ENCODE data around the gene URI1. TPM values are rescaled to one million over a fixed set of nuclear protein-coding genes. Genes with fewer than 3 reads are reported as not detected.

Gene URI1
- polyA plus RNA-seq, 1 donor (not counting 4 experiments of a cell fraction or from before 2014, with no cell fraction given): 98.6 TPM

GRCh38 chr19:30052122-30053075 lies 110.4 kb downstream of the URI1 start:
- H3K9me1 ChIP-seq (ENCODE audit: control insufficient read depth, extremely low read depth, insufficient read depth, low read length): no peaks in the 10 kb centered on the region
- H4K20me1 ChIP-seq (ENCODE audit: control insufficient read depth, extremely low read depth, insufficient read depth, low read length): no peaks in the 10 kb centered on the region
- no peaks in the 10 kb centered on the region for H3K27me3 ChIP-seq (ENCODE audit: control insufficient read depth, extremely low read depth, insufficient read depth, low read length)
- dilution Hi-C loops (cut with MboI; ENCODE audit: extremely low pct_ligation_motif_present, low sequenced_read_pairs): no loop called here
- no peak overlapping the region for H3K9ac ChIP-seq (ENCODE audit: control insufficient read depth, extremely low read depth, insufficient read depth, low read length)
- H3K4me3 ChIP-seq (ENCODE audit: control insufficient read depth in 2 of 3, extremely low read depth in 1 of 3, insufficient read depth in 2 of 3, low read depth in 1 of 3, low read length in 3 of 3): no peak overlapping the region
- no peak for TF ChIP-seq EZH2 (IDR thresholded peaks at IDR 0.05; ENCODE audit: low read length)
- no peak for TF ChIP-seq CTCF (optimal IDR thresholded peaks at IDR 0.05 in 1 of 3, IDR thresholded peaks at IDR 0.05 in 1 of 3, conservative IDR thresholded peaks at IDR 0.05 in 1 of 3; ENCODE audit: extremely low read depth in 1 of 3, insufficient read depth in 2 of 3, low read length in 3 of 3)
- H3K27ac ChIP-seq (ENCODE audit: control insufficient read depth, insufficient read depth, low read length): no peak overlapping the region
- H3K79me2 ChIP-seq (ENCODE audit: control insufficient read depth, insufficient read depth, low read length): no peaks in the 10 kb centered on the region
- no peaks in the 10 kb centered on the region for H3K9me3 ChIP-seq (ENCODE audit: control insufficient read depth, low read depth, low read length)
- no peak for FAIRE-seq
- H3K4me1 ChIP-seq (ENCODE audit: control insufficient read depth, extremely low read depth, insufficient read depth, low read length): no peaks in the 10 kb centered on the region
- no peak overlapping the region for H2AFZ ChIP-seq (ENCODE audit: control insufficient read depth, low read length)
- no peak overlapping the region for H3K4me2 ChIP-seq (ENCODE audit: control insufficient read depth, extremely low read depth, insufficient read depth, low read depth, low read length)
- DNase-seq (ENCODE audit: low read depth, low spot score): no peak
- H3K36me3 ChIP-seq (ENCODE audit: control insufficient read depth in 2 of 2, extremely low read depth in 1 of 2, insufficient read depth in 2 of 2, low read length in 2 of 2): no peaks in the 10 kb centered on the region

- H3K79me2 ChIP-seq (ENCODE audit: control insufficient read depth, insufficient read depth, low read length): no peaks in the 10 kb centered on the region
- DNase-seq (ENCODE audit: low read depth, low spot score) (no peak), FAIRE-seq (no peak)
- no peaks in the 10 kb centered on the region for H3K9me1 ChIP-seq (ENCODE audit: control insufficient read depth, extremely low read depth, insufficient read depth, low read length)
- no peaks in the 10 kb centered on the region for H3K4me1 ChIP-seq (ENCODE audit: control insufficient read depth, extremely low read depth, insufficient read depth, low read length)
- dilution Hi-C loops (cut with MboI; ENCODE audit: extremely low pct_ligation_motif_present, low sequenced_read_pairs): no loop called here
- H3K9ac ChIP-seq (ENCODE audit: control insufficient read depth, extremely low read depth, insufficient read depth, low read length): no peak overlapping the region
- no peaks in the 10 kb centered on the region for H4K20me1 ChIP-seq (ENCODE audit: control insufficient read depth, extremely low read depth, insufficient read depth, low read length)
- H2AFZ ChIP-seq (ENCODE audit: control insufficient read depth, low read length): no peak overlapping the region
- no peaks in the 10 kb centered on the region for H3K9me3 ChIP-seq (ENCODE audit: control insufficient read depth, low read depth, low read length)
- no peak overlapping the region for H3K27ac ChIP-seq (ENCODE audit: control insufficient read depth, insufficient read depth, low read length)
- no peak overlapping the region for H3K4me3 ChIP-seq (ENCODE audit: control insufficient read depth in 2 of 3, extremely low read depth in 1 of 3, insufficient read depth in 2 of 3, low read depth in 1 of 3, low read length in 3 of 3)
- TF ChIP-seq CTCF (optimal IDR thresholded peaks at IDR 0.05 in 1 of 3, IDR thresholded peaks at IDR 0.05 in 1 of 3, conservative IDR thresholded peaks at IDR 0.05 in 1 of 3; ENCODE audit: extremely low read depth in 1 of 3, insufficient read depth in 2 of 3, low read length in 3 of 3): no peak
- no peak for TF ChIP-seq EZH2 (IDR thresholded peaks at IDR 0.05; ENCODE audit: low read length)
- H3K4me2 ChIP-seq (ENCODE audit: control insufficient read depth, extremely low read depth, insufficient read depth, low read depth, low read length): no peak overlapping the region
- H3K36me3 ChIP-seq (ENCODE audit: control insufficient read depth in 2 of 2, extremely low read depth in 1 of 2, insufficient read depth in 2 of 2, low read length in 2 of 2): no peaks in the 10 kb centered on the region
- no peaks in the 10 kb centered on the region for H3K27me3 ChIP-seq (ENCODE audit: control insufficient read depth, extremely low read depth, insufficient read depth, low read length)
Measured at GRCh38 chr19:30053558-30053957, 111.5 kb downstream of the URI1 start.

Data from keratinocyte (primary cell).